Measurements from ENCODE around the gene PIGT. TPM values are rescaled to one million over a fixed set of nuclear protein-coding genes. Genes with fewer than 3 reads are reported as not detected.

Gene PIGT
- 10 to 100 TPM; 41.5 to 44.4 TPM for total RNA-seq

- no peaks in the 10 kb centered on the region for H3K9me3 Mint-ChIP-seq
- H3K36me3 Mint-ChIP-seq, result peaks cover 15% of the 10 kb centered on the region
- intact Hi-C loops (cut with micrococcal nuclease), result loop anchor here (1.0 kb wide), 2 partner anchors 9 to 53 kb away; partner anchors contain the start of gene SYS1
- no peaks in the 10 kb centered on the region for H3K27me3 Mint-ChIP-seq
- H3K4me3 Mint-ChIP-seq, result peak within 1 kb of the TSS; percentile 91
- ChIA-PET CTCF (interaction anchor here (1.0 to 8.0 kb wide), 14 partner anchors 9 to 122 kb away, joined by 3 to 86 read pairs (median 4); partner anchors contain the start of gene SYS1), POLR2A (interaction anchor here (0.7 to 2.8 kb wide), 8 partner anchors 9 to 55 kb away, joined by 3 to 11 read pairs (median 6); partner anchors contain the start of gene SYS1)
- peaks cover 47% of the 10 kb centered on the region for H3K4me1 Mint-ChIP-seq (ENCODE audit: low read depth)
- H3K27ac Mint-ChIP-seq, result peak within 1 kb of the TSS; percentile 97
- peak; percentile 93 for DNase-seq
Measured at GRCh38 chr20:45415822-45416637, at the start of gene PIGT. Gene PIGT, plus strand, starts transcription at chr20:45416141. Its CDS starts 16 bp downstream, at chr20:45416157.

- no peak overlapping the region for H3K27ac Mint-ChIP-seq
- H3K36me3 Mint-ChIP-seq, result peaks cover 17% of the 10 kb centered on the region
- intact Hi-C loops (cut with micrococcal nuclease), result no loop called here
- H3K27me3 Mint-ChIP-seq, result no peaks in the 10 kb centered on the region
- no peak for DNase-seq
- H3K4me3 Mint-ChIP-seq, result no peak overlapping the region
- ChIA-PET CTCF (interaction anchor here (10.0 to 21.4 kb wide), 2 partner anchors 9 to 70 kb away, joined by 175 to 503 read pairs; partner anchors contain the start of gene TP53TG5), POLR2A (no interaction called here)
- H3K9me3 Mint-ChIP-seq, result no peaks in the 10 kb centered on the region
- H3K4me1 Mint-ChIP-seq (ENCODE audit: low read depth), result peaks cover 50% of the 10 kb centered on the region
Measured at GRCh38 chr20:45366192-45366591, 49.7 kb upstream of the PIGT start.

- Mint-ChIP-seq H3K4me1 (ENCODE audit: low read depth) (peaks cover 50% of the 10 kb centered on the region), H3K27ac (peak overlapping the region; percentile 24), H3K27me3 (no peaks in the 10 kb centered on the region), H3K4me3 (no peak overlapping the region), H3K36me3 (peaks cover 17% of the 10 kb centered on the region), H3K9me3 (no peaks in the 10 kb centered on the region)
- ChIA-PET CTCF (interaction anchor here (0.6 to 21.4 kb wide), 2 partner anchors 70 to 144 kb away, joined by 3 to 503 read pairs; no protein-coding TSS in a partner anchor), POLR2A (no interaction called here)
- no peak for DNase-seq
- intact Hi-C loops (cut with micrococcal nuclease), result no loop called here
Measured at GRCh38 chr20:45366631-45367030, 49.3 kb upstream of the PIGT start.

- H3K36me3 Mint-ChIP-seq, result peaks cover 17% of the 10 kb centered on the region
- H3K9me3 Mint-ChIP-seq, result no peaks in the 10 kb centered on the region
- H3K4me1 Mint-ChIP-seq (ENCODE audit: low read depth), result peaks cover 52% of the 10 kb centered on the region
- intact Hi-C loops (cut with micrococcal nuclease), result no loop called here
- no peak overlapping the region for H3K4me3 Mint-ChIP-seq
- no peaks in the 10 kb centered on the region for H3K27me3 Mint-ChIP-seq
- H3K27ac Mint-ChIP-seq, result no peak overlapping the region
- ChIA-PET POLR2A (no interaction called here), CTCF (interaction anchor here (0.6 to 21.4 kb wide), 2 partner anchors 69 to 143 kb away, joined by 3 to 503 read pairs; no protein-coding TSS in a partner anchor)
- no peak for DNase-seq
Measured at GRCh38 chr20:45367126-45367525, 48.8 kb upstream of the PIGT start.

- intact Hi-C loops (cut with micrococcal nuclease), result no loop called here
- Mint-ChIP-seq H3K4me1 (ENCODE audit: low read depth) (peaks cover 59% of the 10 kb centered on the region), H3K9me3 (no peaks in the 10 kb centered on the region), H3K27ac (peak overlapping the region; percentile 44), H3K36me3 (peaks cover 17% of the 10 kb centered on the region), H3K27me3 (no peaks in the 10 kb centered on the region), H3K4me3 (no peak overlapping the region)
- ChIA-PET POLR2A (interaction anchor here (1.2 to 1.3 kb wide), 2 partner anchors 11 to 47 kb away, joined by 3 to 4 read pairs; partner anchors contain the start of gene PIGT), CTCF (interaction anchor here (0.6 to 21.4 kb wide), 10 partner anchors 18 to 646 kb away, joined by 3 to 503 read pairs (median 7); partner anchors contain the start of gene PIGT)
- DNase-seq, result peak; percentile 66
Measured at GRCh38 chr20:45368221-45368980, 47.5 kb upstream of the PIGT start.

GRCh38 chr20:45370571-45371160, 45.3 kb upstream of the PIGT start:
- no peak overlapping the region for H3K27ac Mint-ChIP-seq

GRCh38 chr20:45372241-45372640, 43.7 kb upstream of the PIGT start:
- POLR2A ChIA-PET, result interaction anchor here (1.2 to 2.1 kb wide), 2 partner anchors 9 kb away, joined by 3 to 19 read pairs; partner anchors contain the start of gene SYS1
- Mint-ChIP-seq H3K27ac (no peak overlapping the region), H3K9me3 (no peaks in the 10 kb centered on the region), H3K4me1 (ENCODE audit: low read depth) (peaks cover 33% of the 10 kb centered on the region), H3K36me3 (peaks cover 5% of the 10 kb centered on the region), H3K27me3 (no peaks in the 10 kb centered on the region), H3K4me3 (no peak overlapping the region)
- DNase-seq, result no peak
- CTCF ChIA-PET, result interaction anchor here (1.0 to 21.4 kb wide), 11 partner anchors 11 to 399 kb away, joined by 3 to 503 read pairs (median 18); partner anchors contain the start of genes PIGT and SYS1
- intact Hi-C loops (cut with micrococcal nuclease), result no loop called here

More at GRCh38 chr20:45370571-45371160, 45.3 kb upstream of the PIGT start:
- intact Hi-C loops (cut with micrococcal nuclease), result no loop called here
- ChIA-PET POLR2A (interaction anchor here (1.2 kb wide), 1 partner anchor 8 kb away, joined by 3 read pairs; the partner anchor contains the start of gene SYS1), CTCF (interaction anchor here (0.8 to 21.4 kb wide), 7 partner anchors 9 to 400 kb away, joined by 3 to 503 read pairs (median 4); partner anchors contain the start of gene SYS1)
- DNase-seq, result no peak
- peaks cover 44% of the 10 kb centered on the region for H3K4me1 Mint-ChIP-seq (ENCODE audit: low read depth)
- peaks cover 14% of the 10 kb centered on the region for H3K36me3 Mint-ChIP-seq
- no peak overlapping the region for H3K4me3 Mint-ChIP-seq
- no peaks in the 10 kb centered on the region for H3K9me3 Mint-ChIP-seq
- H3K27me3 Mint-ChIP-seq, result no peaks in the 10 kb centered on the region

- intact Hi-C loops (cut with micrococcal nuclease), result loop anchor here (1.0 kb wide), 1 partner anchor 9 kb away; the partner anchor contains the start of gene SYS1
- CTCF ChIA-PET, result interaction anchor here (0.8 to 21.4 kb wide), 25 partner anchors 12 to 398 kb away, joined by 3 to 503 read pairs (median 14); partner anchors contain the start of genes PIGT and SYS1
- H3K4me3 Mint-ChIP-seq, result peak overlapping the region; percentile 79
- POLR2A ChIA-PET, result interaction anchor here (1.1 to 2.5 kb wide), 6 partner anchors 10 to 65 kb away, joined by 4 to 19 read pairs (median 9); partner anchors contain the start of genes PIGT and SYS1
- H3K36me3 Mint-ChIP-seq, result peaks cover 4% of the 10 kb centered on the region
- peaks cover 28% of the 10 kb centered on the region for H3K4me1 Mint-ChIP-seq (ENCODE audit: low read depth)
- no peaks in the 10 kb centered on the region for H3K27me3 Mint-ChIP-seq
- peak overlapping the region; percentile 87 for H3K27ac Mint-ChIP-seq
- DNase-seq, result no peak
- no peaks in the 10 kb centered on the region for H3K9me3 Mint-ChIP-seq
Measured at GRCh38 chr20:45372646-45373352, 43.1 kb upstream of the PIGT start.

- no peaks in the 10 kb centered on the region for H3K9me3 Mint-ChIP-seq
- ChIA-PET POLR2A (interaction anchor here (0.5 to 2.5 kb wide), 10 partner anchors 10 to 392 kb away, joined by 3 to 19 read pairs (median 6); partner anchors contain the start of genes PIGT and SYS1), CTCF (interaction anchor here (0.6 to 21.4 kb wide), 41 partner anchors 12 to 610 kb away, joined by 3 to 503 read pairs (median 7); partner anchors contain the start of genes PIGT, SYS1 and WFDC10A)
- peak; percentile 94 for DNase-seq
- no peaks in the 10 kb centered on the region for H3K36me3 Mint-ChIP-seq
- H3K4me3 Mint-ChIP-seq, result peak overlapping the region; percentile 79
- peaks cover 25% of the 10 kb centered on the region for H3K4me1 Mint-ChIP-seq (ENCODE audit: low read depth)
- H3K27me3 Mint-ChIP-seq, result no peaks in the 10 kb centered on the region
- intact Hi-C loops (cut with micrococcal nuclease), result loop anchor here (1.0 kb wide), 2 partner anchors 10 to 64 kb away; partner anchors contain the start of gene SYS1
- peak overlapping the region; percentile 87 for H3K27ac Mint-ChIP-seq
Measured at GRCh38 chr20:45373353-45374100, 42.4 kb upstream of the PIGT start.

- Mint-ChIP-seq H3K27ac (no peak overlapping the region), H3K36me3 (no peaks in the 10 kb centered on the region)
- CTCF ChIA-PET, result interaction anchor here (0.6 to 21.4 kb wide), 36 partner anchors 12 to 609 kb away, joined by 3 to 503 read pairs (median 8); partner anchors contain the start of genes PIGT, SYS1 and WFDC10A
Measured at GRCh38 chr20:45374101-45374467, 41.9 kb upstream of the PIGT start.

More at GRCh38 chr20:45374101-45374467, 41.9 kb upstream of the PIGT start:
- DNase-seq, result no peak
- Mint-ChIP-seq H3K27me3 (no peaks in the 10 kb centered on the region), H3K9me3 (no peaks in the 10 kb centered on the region), H3K4me1 (ENCODE audit: low read depth) (peaks cover 20% of the 10 kb centered on the region), H3K4me3 (no peak overlapping the region)
- intact Hi-C loops (cut with micrococcal nuclease), result loop anchor here (1.0 kb wide), 1 partner anchor 63 kb away; no protein-coding TSS in a partner anchor
- POLR2A ChIA-PET, result interaction anchor here (0.8 to 2.5 kb wide), 9 partner anchors 11 to 63 kb away, joined by 3 to 19 read pairs (median 6); partner anchors contain the start of genes PIGT and SYS1
